GM19035 (cell line): ENCODE results near the gene PAK3.

Experiments used
- ATAC-seq: cut with Tn5 transposase; IDR thresholded peaks from one replicate; pipeline ENCODE4 v1.9.1; 2021; ENCODE audit not compliant: unreplicated experiment

PAK3 gene

DNA sequence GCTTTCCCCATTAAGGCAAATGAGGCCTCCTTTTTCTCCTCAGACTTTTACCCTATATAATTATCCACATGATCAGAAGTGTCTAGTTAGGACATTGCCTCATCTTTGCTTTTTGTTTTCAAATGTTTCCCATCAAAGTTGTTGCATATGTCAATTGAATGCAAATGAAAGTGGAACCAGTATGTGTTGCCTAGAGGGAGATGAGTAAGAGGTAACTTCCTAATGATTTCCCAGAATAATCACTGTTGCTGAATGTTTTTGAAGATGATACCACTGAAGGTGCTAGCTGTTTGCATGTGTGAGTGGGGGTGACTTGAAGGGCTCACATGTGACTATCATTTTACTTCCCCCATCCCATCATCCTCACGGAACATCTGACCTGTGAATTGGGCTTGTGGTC is 33.9 kb downstream of the PAK3 start:
- no peak for ATAC-seq

DNA sequence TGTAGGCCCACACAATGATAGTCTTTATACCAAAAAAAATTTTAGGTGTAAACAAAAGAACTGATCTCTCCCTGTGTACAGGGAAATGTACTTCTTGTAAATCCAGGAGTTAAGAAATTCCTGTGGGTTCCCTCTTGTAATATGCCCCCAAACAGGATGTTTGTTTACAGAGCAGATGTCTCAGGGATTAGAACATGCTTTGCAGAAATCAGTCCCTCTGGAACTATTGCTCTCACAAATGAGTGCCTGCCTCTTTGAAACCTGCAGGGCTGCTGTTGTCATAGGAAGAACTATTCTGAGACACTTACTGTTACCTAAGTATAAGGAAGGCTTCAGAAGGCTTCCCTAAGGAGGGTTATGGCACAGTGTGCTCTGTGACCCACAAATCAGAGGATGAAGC is 35.6 kb downstream of the PAK3 start:
- ATAC-seq, result no peak

DNA sequence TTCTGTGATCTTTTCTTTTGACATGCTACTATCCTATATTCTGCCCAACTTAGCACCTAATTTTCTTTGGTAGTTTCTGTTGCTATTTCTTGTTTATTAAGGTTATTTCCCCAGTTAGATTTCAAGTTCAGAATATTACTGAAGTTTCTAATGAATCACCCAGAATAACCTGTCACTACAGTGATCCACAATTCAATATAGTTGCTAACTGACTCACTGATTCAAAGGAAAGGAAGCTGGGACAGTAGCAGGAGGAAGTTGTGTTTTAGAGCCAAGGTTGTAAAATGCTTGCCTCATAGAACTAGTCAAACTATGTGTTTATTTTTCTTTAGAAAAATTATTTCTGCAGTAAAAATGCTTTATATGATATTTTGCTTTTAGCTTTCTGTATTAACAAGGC is 37.4 kb downstream of the PAK3 start:
- ATAC-seq, result no peak

DNA sequence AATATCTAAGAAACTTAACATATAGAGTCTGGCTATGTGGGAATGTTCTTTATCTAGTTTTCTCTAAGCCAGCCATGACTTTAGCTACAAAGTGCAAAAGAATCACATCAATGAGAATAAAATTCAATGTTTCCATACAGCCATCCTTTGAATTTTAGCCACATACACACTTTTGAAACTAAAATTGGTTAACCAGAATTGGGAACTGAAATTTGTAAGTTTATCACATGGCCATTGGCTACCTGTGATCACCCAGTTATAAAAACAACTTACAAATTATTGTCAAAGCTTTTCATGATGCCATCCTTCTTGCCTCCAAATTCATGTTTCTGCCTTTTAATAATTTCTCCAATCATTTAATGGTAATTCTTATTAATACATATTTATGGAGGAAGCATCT is 49.9 kb downstream of the PAK3 start:
- ATAC-seq, result no peak

DNA sequence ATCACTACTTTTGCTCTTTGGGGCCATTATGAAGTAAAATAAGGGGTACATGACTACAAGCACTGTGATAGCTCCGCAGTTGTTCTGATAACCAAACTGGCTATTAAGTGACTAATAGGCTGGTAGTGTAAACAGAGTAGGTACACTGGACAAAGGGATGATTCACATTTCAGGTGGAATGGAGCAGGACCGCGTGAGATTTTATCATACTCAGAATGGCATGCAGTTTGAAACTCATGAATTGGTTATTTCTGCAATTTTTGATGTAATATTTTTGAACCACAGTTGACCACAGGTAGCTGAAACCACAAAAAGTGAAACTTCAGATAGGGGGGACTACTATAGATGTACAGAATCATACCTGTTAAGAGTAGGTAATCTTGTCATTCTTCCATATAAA is 55.8 kb downstream of the PAK3 start:
- ATAC-seq, result no peak

DNA sequence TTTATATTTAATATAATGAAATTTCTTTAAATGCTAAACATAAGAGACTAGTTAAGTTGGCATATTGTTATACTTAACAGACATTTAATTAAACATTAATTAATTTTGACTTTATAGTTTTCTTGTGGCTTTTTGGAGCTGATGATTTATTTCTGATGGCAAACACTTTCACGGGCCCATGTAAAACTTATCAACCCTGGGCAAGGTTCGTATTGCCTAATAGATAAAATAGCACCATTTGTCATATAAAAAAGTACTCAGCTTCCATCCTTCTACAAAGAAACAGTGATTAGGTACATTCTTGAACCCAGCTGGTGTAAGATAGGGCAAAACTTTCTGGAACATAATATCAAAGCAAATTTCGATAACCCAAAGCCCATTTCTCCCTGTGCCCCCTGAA is 63.2 kb downstream of the PAK3 start:
- no peak for ATAC-seq

DNA sequence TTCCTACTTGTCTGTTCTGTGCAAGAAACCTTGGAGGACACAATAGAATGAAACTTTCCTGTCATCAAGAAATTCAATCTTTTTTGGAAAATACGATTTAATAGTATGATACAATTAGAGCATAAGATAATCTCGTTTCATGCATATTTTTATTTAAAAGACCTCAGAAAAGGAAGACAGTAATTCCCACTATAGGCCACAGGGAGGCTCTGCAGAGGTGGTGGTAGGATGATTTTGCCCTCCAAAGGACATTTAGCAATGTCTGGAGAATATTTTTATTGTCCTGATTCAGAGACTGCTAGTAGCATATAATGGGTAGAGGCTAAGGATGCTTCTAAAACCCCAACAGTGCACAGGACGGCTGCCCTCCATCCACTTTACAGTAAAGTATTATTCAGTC is 68.7 kb downstream of the PAK3 start:
- ATAC-seq, result no peak

DNA sequence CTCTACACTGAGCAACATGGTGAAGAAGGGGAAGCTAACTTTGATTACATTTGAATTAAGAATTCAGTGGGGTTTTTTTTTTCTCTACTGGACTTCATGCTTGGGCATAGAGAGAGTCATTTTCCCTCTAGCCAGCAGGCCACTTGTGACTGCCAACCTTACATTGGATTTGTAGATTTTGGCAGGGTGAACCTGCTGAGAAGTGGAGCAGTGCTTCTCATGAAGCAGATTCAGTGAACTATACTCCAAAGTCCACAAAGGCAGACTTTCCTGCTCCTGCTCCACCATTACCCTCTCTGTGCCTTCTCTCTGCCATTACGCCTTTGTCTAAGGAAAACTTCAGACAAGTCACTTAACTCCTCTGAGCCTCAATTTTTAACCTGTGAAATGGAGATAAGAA is 69.9 kb downstream of the PAK3 start:
- no peak for ATAC-seq

DNA sequence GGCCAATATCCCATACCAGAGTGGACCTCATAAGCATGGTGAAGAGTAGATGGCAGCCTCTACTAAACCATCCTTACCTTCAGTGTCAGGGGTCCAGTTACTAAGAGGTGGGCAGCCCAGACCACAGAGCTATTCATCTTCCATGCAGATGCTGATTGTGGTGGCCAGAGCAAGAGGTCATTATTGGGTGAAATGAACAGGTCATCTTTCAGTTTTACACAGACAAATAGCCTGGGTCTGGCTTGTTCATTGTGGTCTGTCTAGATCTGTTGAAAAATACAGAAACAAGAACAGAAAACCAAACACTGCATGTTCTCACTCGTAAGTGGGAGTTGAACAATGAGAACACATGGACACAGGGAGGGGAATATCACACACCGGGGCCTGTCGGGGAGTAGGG is 71.3 kb downstream of the PAK3 start:
- ATAC-seq, result peak; percentile 79

DNA sequence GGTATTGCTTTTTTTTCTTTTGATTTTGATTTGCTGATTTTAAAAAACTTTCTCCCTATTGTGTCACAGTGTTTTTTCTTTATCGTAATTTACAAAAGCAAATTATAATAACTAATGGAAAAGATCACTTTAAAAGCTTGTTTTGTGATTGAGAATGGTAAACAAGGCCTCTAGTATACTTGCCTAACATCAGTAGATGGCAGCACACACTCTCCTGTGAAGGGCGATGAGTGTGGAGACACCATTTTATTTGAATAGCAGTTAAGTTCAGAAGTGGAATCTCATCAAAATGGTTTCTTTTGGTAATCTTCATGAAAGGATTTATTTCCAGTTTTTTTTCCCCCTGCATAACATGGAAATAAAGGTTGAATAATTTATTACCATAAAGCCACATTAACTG is 72.3 kb downstream of the PAK3 start:
- ATAC-seq, result no peak

DNA sequence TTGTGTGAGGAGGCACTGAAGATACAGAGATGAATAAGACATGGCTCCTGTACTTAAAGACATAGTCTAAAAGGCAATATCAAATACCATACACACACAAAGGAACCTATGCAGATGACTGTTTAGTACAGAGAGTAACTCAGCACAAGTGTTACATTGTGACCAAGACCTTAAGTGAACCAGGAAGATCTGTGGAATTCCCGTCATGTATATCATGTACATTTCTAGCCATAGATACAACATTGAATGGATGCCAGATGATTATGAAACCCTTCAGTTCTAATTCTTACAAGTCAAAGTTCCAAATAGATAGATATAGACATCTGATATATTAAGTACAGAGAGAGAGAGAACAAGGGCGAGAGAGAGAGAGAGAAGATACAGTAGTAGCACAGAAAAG is 73.2 kb downstream of the PAK3 start:
- ATAC-seq, result no peak

DNA sequence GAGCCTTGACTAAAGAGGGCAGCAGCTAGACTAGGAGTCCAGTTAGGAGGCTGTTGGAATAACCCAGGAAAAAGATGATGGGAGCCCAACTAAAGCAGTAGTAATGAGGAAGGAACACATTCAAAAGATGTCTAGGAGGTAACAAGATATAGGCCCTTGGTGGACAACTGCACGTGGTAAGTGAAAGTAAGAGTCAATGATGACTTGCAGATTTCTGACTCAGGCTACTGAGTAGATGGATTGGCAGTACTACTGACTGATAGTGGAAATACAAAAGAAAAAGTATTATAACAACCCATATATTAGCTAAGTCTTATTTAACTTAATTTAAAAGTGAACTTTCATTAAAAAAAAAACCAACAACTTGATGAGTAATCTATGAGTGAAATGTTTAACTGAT is 74.0 kb downstream of the PAK3 start:
- ATAC-seq, result no peak

DNA sequence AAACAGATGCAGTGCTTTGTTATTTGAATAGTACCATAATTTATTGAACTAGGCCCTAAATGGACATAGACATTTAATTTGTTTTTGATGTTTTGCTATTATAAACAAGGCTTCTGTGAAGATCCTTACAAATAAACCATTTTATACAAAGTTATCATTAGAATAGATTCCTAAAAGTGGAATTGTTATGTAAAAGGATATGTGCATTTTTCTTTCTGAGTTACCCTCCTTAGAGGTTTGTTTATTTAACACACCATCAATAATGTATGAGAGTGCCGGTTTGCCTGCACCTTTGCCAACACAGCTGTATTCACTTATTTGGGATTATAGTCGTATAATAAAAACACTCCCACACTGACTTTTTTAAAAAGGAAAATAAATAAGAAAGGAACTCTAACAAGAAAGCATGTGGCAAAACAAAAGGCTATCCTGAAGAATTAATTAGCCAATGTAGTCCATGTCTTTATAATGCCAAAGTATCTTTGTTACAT is 84.8 kb downstream of the PAK3 start:
- no peak for ATAC-seq

DNA sequence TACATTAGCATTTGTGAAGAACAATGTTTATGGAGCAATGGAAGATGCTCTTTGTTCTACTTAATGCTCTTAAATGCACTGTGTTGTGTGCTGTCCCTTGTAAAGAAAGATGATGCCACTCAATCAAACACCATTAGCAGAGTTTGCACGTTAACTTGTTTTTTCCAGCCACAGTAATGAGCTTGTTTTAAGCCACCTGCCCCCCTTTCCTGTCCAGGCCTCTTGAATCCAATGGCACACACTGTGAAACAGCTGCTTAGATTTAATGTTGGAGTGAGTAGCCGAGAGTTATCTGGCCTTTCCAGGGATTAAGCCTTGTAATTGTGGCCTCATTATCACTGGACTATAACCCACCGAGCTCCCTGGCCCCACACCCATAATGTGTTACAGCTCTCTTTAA is 86.0 kb downstream of the PAK3 start:
- ATAC-seq, result no peak

DNA sequence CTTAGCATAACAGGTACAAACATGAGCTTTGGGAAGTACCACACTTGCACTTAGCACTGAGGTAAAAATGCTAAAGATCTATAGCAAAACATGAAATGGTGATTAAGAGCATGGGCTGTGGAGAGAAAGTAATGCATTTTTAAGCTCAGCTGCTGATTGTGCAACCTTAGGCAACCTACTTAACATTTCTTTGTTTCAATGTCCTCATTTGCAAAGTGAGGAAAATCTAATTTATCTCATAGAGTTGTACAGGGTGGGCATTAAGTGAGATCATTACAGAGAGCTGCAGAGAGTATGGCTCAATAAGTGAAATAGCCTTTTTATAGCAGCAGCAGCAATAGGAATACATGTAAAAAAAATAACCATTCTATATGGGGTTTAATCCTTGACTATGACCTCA is 87.0 kb downstream of the PAK3 start:
- ATAC-seq, result no peak

DNA sequence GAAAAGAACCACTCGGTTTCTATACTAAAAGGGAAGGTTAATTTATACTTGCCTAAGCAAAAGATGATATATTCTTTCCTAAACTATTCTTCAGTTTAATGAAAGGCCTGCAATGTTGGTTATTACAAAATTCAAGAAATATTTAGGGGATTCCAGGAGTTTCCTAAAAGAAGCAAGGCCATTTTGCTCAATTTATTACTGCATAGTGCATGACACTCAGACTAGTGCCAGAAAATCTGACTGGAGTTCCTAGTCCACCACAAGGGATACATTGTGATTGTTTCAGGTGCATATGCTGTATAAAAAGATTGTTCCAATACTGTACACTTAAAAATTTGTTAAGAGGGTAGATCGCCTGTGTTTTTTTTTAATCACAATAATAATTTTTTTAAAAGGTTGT is 95.6 kb downstream of the PAK3 start:
- no peak for ATAC-seq

DNA sequence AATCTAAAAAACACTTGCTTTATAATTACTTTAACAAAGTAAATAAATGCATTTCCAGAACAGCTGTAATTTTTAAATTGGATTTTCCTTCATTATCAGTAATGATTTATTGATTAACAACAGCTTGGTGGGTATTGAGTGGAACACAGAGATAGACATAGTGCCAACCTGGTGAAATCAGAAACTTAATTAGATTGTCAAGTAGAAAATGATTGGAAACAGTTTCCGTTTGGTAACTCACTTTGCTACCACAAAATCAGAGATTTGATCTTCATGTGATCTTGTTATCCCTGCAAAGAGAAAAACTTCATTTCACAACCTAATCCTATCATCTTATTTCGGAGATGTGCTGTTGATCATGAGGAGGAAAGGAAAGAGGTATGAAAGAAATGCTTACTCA is 103.5 kb downstream of the PAK3 start:
- no peak for ATAC-seq

DNA sequence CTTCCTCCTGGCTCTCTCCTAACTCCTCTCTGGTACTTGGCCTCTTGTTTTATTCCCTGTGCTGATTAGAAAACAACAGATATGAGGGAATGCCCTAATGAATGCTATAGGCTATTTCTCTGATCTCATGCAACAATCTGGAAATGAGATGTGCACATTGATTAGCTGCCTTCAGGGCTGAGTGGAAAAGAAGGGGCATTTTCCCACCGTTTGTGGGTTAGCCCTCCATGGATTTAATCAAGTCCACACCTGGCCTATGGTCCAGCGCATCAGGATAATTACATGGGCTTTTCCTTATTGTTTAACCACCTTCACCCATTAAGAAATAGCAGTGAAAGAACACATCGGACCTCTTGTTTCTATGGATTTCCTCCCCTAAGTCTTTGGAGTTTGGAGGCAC is 104.3 kb downstream of the PAK3 start:
- ATAC-seq, result no peak

DNA sequence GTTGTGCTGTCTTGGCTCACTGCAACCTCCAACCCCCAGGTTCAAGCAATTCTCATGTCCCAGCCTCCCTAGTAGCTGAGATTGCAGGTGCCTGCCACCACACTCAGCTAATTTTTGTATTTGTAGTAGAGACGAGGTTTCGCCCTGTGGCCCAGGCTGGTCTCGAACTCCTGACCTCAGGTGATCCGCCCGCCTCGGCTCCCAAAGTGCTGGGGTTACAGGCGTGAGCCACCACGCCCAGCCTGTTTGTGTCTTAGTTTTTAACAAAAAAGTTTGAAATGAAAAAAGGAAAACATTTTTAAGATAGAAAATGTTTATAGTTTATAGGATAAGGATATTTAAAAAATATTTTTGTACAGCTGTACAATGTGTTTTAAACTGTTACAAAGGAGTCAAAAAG is 111.9 kb downstream of the PAK3 start:
- no peak for ATAC-seq

DNA sequence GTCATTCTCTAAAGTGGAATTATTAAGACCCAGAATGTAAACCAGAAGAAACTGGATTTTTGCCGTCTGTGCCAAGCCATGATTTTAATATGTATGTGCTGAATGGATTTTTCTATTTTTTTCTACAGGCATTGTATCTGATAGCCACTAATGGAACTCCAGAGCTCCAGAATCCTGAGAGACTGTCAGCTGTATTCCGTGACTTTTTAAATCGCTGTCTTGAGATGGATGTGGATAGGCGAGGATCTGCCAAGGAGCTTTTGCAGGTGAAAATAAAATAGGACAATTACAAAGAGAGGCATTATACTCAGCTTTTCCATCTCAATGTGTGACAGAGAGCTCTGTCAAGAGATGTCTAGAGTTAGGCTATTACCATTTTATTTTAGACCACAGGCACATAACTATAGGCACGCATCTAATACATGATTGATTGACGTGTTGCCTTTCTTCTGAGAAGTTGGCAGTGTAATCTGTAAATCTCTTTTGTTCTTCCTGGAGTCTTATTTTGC is 120.4 kb downstream of the PAK3 start:
- no peak for ATAC-seq

DNA sequence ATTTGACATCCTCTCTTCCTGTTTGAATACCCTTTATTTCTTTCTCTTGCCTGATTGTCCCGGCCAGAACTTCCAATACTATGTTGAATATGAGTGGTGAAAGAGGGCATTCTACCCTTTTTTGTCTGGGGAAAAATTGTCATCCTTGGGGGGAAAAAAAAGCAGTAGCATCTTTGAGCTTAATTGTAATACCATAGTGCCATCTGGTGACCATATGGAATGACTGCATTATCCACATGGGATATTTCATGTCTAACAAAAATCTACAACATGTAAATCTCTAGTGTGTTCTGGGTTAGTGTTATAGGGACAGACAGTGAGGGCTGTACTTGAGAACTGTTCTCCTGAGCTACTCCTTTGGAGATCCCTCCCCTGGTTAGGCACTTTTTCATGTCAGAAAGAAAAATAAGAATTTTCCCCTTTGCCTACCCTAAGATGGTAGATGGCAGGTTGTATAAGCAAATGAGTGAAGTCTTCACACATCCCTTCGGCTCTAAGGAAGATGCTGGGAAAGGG is 148.3 kb downstream of the PAK3 start:
- ATAC-seq, result no peak

DNA sequence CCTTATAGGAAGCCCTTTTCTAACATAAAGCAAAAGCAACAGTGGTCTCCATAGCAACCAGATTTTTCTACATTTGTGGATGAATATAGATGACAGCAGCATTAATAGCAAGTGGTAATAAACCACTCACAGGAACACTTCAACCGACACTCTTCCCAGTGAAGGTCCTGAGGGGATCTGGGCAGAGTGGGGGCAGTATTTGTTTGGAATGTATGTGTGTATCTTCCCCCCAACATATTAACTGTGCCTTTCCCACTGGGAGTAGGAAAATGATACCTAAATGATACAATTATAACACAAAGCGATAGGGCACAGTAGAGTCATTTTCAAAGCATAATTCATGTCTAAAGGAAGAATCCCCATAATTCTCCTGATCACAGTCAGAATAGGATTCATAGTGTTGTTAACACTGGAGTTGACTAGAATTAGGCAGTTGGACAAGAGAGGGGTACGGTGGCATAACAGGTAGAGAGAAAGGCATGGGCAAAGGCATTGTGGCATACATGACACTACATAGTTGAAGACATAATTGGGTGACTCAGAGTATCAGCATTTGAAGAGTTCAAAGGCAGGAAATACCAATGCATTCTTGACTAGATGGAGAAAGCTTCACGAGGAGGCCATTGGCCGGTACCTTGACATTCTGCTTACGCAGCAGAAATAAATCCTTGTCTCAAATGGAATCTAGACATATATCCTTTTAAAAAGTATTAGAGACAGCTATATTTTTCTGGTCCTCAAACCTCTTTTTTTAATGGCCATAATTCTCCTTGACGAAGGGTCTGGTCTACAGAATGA is 159.1 kb downstream of the PAK3 start:
- ATAC-seq, result no peak

DNA sequence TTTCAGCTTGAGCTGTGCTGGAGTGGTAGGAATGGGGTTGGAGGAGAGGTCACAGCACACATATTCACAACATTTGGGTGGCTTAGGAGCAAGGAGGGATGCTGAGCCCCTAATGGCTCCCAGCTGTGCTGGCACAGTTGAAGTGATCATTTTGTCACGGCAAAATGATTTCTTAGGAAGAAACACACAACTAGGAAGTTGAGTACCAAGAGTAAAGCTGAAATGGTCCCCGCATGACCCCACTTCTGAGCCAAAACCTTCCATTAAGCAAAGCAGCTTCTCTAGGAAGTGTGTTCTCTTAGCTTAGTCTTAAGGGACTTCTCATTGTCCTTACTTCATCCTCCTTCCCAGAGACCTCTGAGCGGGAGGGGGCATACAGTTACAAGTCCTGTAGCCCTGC is 161.7 kb downstream of the PAK3 start:
- no peak for ATAC-seq
